ENCODE data around the gene LRP11.

Gene LRP11

GRCh38 chr6:149769676-149770075 is 94.5 kb downstream of the LRP11 start:
- Histone ChIP-seq H3K27me3 (replicated peaks; ENCODE audit: control insufficient read depth, insufficient read depth, low read length) (no peaks in the 10 kb centered on the region), H3K36me3 (ENCODE audit: control insufficient read depth, insufficient read depth, low read length, severe bottlenecking) (peaks cover 29% of the 10 kb centered on the region), H3K4me3 (ENCODE audit: low read length) (no peak overlapping the region), H3K9ac (ENCODE audit: low read length) (no peak overlapping the region), H3K9me3 (ENCODE audit: control insufficient read depth, low read length) (peaks cover 3% of the 10 kb centered on the region), H3K4me1 (ENCODE audit: control insufficient read depth, insufficient read depth, low read length) (peaks cover 19% of the 10 kb centered on the region)
- DNase-seq (ENCODE audit: low read depth): no peak

All from adipocyte (in vitro differentiated cells).